HUES6 (cell line): Measurements from ENCODE around the gene LIPI.

Experiments
- H3K27ac ChIP-seq: 2 replicates; pipeline ENCODE4 v1.7.0; 2013; ENCODE audit warnings: low read depth, mild to moderate bottlenecking, low read length, inconsistent platforms
- H3K27me3 ChIP-seq: 2 replicates; pipeline ENCODE4 v1.6.1; 2013; ENCODE audit warnings: low read length; ENCODE audit not compliant: control insufficient read depth, insufficient read depth
- H3K36me3 ChIP-seq: 2 replicates; pipeline ENCODE4 v1.6.1; 2013; ENCODE audit warnings: low read length; ENCODE audit not compliant: control insufficient read depth, insufficient read depth
- H3K4me1 ChIP-seq: 2 replicates; pipeline ENCODE4 v1.6.1; 2013; ENCODE audit warnings: low read length; ENCODE audit not compliant: control insufficient read depth, insufficient read depth
- H3K4me3 ChIP-seq: 2 replicates; pipeline ENCODE4 v1.5.1; 2013; ENCODE audit warnings: low read depth, low read length
- H3K9ac ChIP-seq: one replicate; pipeline ENCODE4 v1.6.1; 2013; ENCODE audit warnings: mild to moderate bottlenecking, low read length
- H3K9me3 ChIP-seq: 2 replicates; pipeline ENCODE4 v1.6.1; 2013; ENCODE audit warnings: low read depth, low read length; ENCODE audit not compliant: control insufficient read depth, insufficient read depth

The LIPI gene

GRCh38 chr21:14088391-14088790 is 122.4 kb downstream of the LIPI start:
- Histone ChIP-seq H3K4me3 (no peak overlapping the region), H3K27ac (no peak overlapping the region), H3K9ac (no peak overlapping the region), H3K27me3 (no peaks in the 10 kb centered on the region), H3K9me3 (no peaks in the 10 kb centered on the region), H3K36me3 (peaks cover 21% of the 10 kb centered on the region), H3K4me1 (no peaks in the 10 kb centered on the region)

GRCh38 chr21:14086553-14086952 is 124.2 kb downstream of the LIPI start:
- Histone ChIP-seq H3K4me3 (no peak overlapping the region), H3K27ac (no peak overlapping the region), H3K9me3 (no peaks in the 10 kb centered on the region), H3K27me3 (no peaks in the 10 kb centered on the region), H3K4me1 (no peaks in the 10 kb centered on the region), H3K36me3 (peaks cover 17% of the 10 kb centered on the region), H3K9ac (no peak overlapping the region)

DNA sequence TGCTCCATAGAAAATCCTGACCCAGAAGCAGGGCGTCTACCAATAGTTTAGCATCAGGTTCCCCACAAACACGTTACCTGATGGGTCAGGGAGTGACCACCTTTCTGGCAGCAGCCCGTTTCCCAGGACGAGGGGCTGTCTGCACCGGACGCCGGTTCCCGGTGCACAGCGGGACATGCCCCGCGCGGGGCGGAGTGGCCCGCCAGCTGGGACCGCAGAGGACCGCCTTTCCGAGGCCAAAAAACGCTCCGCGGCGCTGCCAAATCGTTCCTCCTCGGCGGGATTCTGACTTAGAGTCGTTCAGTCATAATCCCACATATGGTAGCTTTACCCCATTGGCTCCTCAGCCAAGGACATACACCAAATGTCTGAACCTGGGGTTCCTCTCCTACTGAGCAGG is 126.1 kb downstream of the LIPI start:
- H3K9me3 ChIP-seq, result no peaks in the 10 kb centered on the region
- no peak overlapping the region for H3K4me3 ChIP-seq
- no peaks in the 10 kb centered on the region for H3K4me1 ChIP-seq
- no peak overlapping the region for H3K27ac ChIP-seq
- no peaks in the 10 kb centered on the region for H3K27me3 ChIP-seq
- H3K36me3 ChIP-seq, result peaks cover 14% of the 10 kb centered on the region
- no peak overlapping the region for H3K9ac ChIP-seq

GRCh38 chr21:14084068-14084501 is 126.7 kb downstream of the LIPI start:
- no peak overlapping the region for H3K9ac ChIP-seq
- H3K9me3 ChIP-seq, result no peaks in the 10 kb centered on the region
- H3K36me3 ChIP-seq, result peaks cover 14% of the 10 kb centered on the region
- no peaks in the 10 kb centered on the region for H3K27me3 ChIP-seq
- no peak overlapping the region for H3K4me3 ChIP-seq
- H3K4me1 ChIP-seq, result no peaks in the 10 kb centered on the region
- no peak overlapping the region for H3K27ac ChIP-seq

DNA sequence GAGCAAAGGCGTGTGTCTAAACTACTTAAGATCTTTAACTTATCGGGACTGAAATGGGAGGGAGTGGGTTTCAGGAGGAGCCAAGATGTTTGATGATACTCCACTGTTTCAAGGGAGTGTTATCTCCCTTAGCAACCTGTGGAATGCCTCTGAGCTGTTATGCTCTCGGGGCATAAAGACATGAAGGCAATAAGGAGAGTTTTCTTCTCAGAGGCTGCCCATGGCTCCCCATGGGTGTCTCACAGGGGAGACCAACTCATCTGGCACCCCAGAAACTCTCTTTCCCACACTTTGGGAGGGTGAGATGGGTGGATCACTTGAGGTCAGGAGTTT is 130.0 kb downstream of the LIPI start:
- Histone ChIP-seq H3K27ac (no peak overlapping the region), H3K9me3 (peaks cover 12% of the 10 kb centered on the region), H3K9ac (no peak overlapping the region), H3K4me3 (no peak overlapping the region), H3K27me3 (no peaks in the 10 kb centered on the region), H3K4me1 (no peaks in the 10 kb centered on the region), H3K36me3 (peaks cover 14% of the 10 kb centered on the region)

- H3K27me3 ChIP-seq, result no peaks in the 10 kb centered on the region
Observed at GRCh38 chr21:14080040-14080763, 130.6 kb downstream of the LIPI start.

GRCh38 chr21:14078746-14079375 is 131.9 kb downstream of the LIPI start:
- Histone ChIP-seq H3K9ac (no peak overlapping the region), H3K27ac (no peak overlapping the region), H3K36me3 (peaks cover 6% of the 10 kb centered on the region), H3K27me3 (no peaks in the 10 kb centered on the region), H3K4me3 (no peak overlapping the region), H3K4me1 (no peaks in the 10 kb centered on the region), H3K9me3 (peaks cover 17% of the 10 kb centered on the region)

More at GRCh38 chr21:14080040-14080763, 130.6 kb downstream of the LIPI start:
- peaks cover 14% of the 10 kb centered on the region for H3K36me3 ChIP-seq
- no peaks in the 10 kb centered on the region for H3K4me1 ChIP-seq
- no peak overlapping the region for H3K4me3 ChIP-seq
- peaks cover 12% of the 10 kb centered on the region for H3K9me3 ChIP-seq
- no peak overlapping the region for H3K9ac ChIP-seq
- H3K27ac ChIP-seq, result no peak overlapping the region

GRCh38 chr21:14076143-14076806 is 134.5 kb downstream of the LIPI start:
- Histone ChIP-seq H3K4me3 (no peak overlapping the region), H3K36me3 (no peaks in the 10 kb centered on the region), H3K27me3 (no peaks in the 10 kb centered on the region), H3K27ac (no peak overlapping the region), H3K4me1 (no peaks in the 10 kb centered on the region), H3K9ac (no peak overlapping the region), H3K9me3 (peaks cover 17% of the 10 kb centered on the region)

DNA sequence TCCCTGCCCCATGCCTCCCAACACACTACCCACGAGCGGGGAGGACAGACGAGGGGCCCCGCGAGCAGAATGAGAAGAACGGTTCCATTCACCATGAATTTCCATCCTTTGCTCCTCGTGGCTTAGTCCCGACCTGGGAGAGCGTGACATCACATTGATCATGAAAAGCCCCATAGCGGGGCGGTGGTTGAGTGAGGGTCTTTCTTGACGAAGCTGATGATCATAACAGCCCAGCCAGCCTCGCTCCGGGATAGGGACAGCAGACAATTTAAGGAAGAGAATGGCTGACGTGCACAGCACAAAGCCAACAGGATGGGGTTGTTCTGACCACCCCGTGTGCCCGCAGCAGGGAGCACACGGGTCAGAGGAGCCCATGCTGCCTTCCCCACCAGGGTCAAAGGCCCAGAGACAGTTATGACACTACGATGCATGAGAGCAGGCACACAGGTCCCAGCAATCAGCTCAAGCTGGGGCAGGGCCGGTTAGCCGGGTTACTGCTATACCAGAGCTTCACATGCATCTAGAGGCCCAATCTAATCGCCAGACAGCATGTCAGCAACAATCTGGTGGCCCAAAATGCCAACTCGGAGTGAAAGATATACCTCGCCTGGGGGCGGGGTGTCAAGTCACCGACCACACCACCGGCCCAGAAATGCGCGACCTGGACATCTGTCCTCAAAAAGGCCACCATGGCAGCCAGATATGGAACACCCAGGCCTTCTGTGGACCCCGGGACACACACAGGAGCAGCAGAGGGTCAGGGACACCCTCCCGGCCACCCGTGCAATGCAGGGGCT is 135.2 kb downstream of the LIPI start:
- H3K4me3 ChIP-seq, result no peak overlapping the region
- H3K27me3 ChIP-seq, result no peaks in the 10 kb centered on the region
- H3K36me3 ChIP-seq, result no peaks in the 10 kb centered on the region
- no peak overlapping the region for H3K27ac ChIP-seq
- H3K9me3 ChIP-seq, result peaks cover 17% of the 10 kb centered on the region
- no peak overlapping the region for H3K9ac ChIP-seq
- no peaks in the 10 kb centered on the region for H3K4me1 ChIP-seq

DNA sequence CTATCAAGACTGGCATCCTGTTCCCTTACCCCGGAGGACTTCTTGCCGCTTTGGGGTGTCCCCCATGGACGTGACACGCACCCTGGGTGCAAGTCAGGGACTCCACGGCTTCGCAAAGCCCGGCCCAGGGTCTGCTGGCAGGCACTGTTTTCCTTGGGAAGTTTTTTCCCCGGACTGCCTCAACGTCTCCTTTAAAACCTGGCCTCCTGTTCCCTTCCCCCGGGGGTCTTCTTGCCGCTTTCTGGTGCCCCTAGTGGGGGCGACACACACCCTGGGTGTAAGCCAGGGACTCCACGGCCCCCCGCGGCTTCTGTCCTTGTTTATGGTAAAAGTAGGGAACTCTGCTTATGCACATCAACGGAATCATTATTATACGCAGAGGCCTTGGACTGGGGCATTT is 136.6 kb downstream of the LIPI start:
- Histone ChIP-seq H3K4me1 (no peaks in the 10 kb centered on the region), H3K9me3 (peaks cover 17% of the 10 kb centered on the region), H3K36me3 (no peaks in the 10 kb centered on the region; the same call in 1 of the 2 replicates), H3K9ac (no peak overlapping the region), H3K4me3 (no peak overlapping the region), H3K27ac (no peak overlapping the region), H3K27me3 (no peaks in the 10 kb centered on the region)
